HepG2 (cell line): Measurements from ENCODE around the gene SRXN1. TPM values are rescaled to one million over a fixed set of nuclear protein-coding genes. Genes with fewer than 3 reads are reported as not detected.
A peak's percentile ranks its signal among the peaks of the same experiment; 100 is the strongest.

Source experiments
- BRCA1 ChIP-seq: sonication (generic); formaldehyde crosslinking; IDR thresholded peaks from 2 replicates; pipeline ENCODE4 v1.4.0; 2020; ENCODE audit warnings: missing genetic modification reagents
- CREB3 ChIP-seq: sonication (generic); formaldehyde crosslinking; IDR thresholded peaks from 2 replicates; pipeline ENCODE4 v1.5.0; 2020; ENCODE audit warnings: missing genetic modification reagents
- ETS1 ChIP-seq: sonication (generic); formaldehyde crosslinking; IDR thresholded peaks from 2 replicates; pipeline ENCODE4 v1.4.0; 2020; ENCODE audit warnings: missing genetic modification reagents
- HOXD1 ChIP-seq: sonication (generic); formaldehyde crosslinking; IDR thresholded peaks from 2 replicates; pipeline ENCODE4 v1.5.0; 2020; ENCODE audit warnings: missing genetic modification reagents
- IKZF1 ChIP-seq: fragments of 450-650 bp; IDR thresholded peaks from 2 replicates; pipeline ENCODE4 v1.7.1; 2016
- KIAA2018 ChIP-seq: sonication (generic); formaldehyde crosslinking; IDR thresholded peaks from 2 replicates; pipeline ENCODE4 v1.5.0; 2020; ENCODE audit warnings: mild to moderate bottlenecking, missing genetic modification reagents, borderline replicate concordance
- KLF11 ChIP-seq: IDR thresholded peaks from 2 replicates; pipeline ENCODE4 v1.6.1; 2016; ENCODE audit warnings: missing compliant biosample characterization
- KLF16 ChIP-seq, 2 experiments: sonication (generic) in 1 of 2; formaldehyde crosslinking in 1 of 2; IDR thresholded peaks; 2 replicates each; pipeline versions ENCODE4 v1.6.1 to v1.8.0; 2016 to 2023; ENCODE audit warnings: missing genetic modification reagents in 2 of 2, missing compliant biosample characterization in 1 of 2
- RXRB ChIP-seq: IDR thresholded peaks from 2 replicates; pipeline ENCODE4 v1.6.1; 2016; ENCODE audit warnings: borderline replicate concordance, missing genetic modification reagents, missing compliant biosample characterization
- SALL1 ChIP-seq: sonication (generic); formaldehyde crosslinking; IDR thresholded peaks from 2 replicates; pipeline ENCODE4 v1.8.0; 2022; ENCODE audit warnings: mild to moderate bottlenecking, missing genetic modification reagents
- SP2 ChIP-seq: sonication (generic); formaldehyde crosslinking; IDR thresholded peaks from 2 replicates; pipeline ENCODE4 v1.5.1; 2020; ENCODE audit warnings: mild to moderate bottlenecking, missing genetic modification reagents
- TFDP2 ChIP-seq: sonication (generic); formaldehyde crosslinking; IDR thresholded peaks from 2 replicates; pipeline ENCODE4 v1.4.0; 2020; ENCODE audit warnings: missing genetic modification reagents
- TOE1 ChIP-seq: sonication (generic); formaldehyde crosslinking; IDR thresholded peaks from 2 replicates; pipeline ENCODE4 v1.4.0; 2020; ENCODE audit warnings: mild to moderate bottlenecking, missing genetic modification reagents
- ZFP1 ChIP-seq: IDR thresholded peaks from 2 replicates; pipeline ENCODE4 v1.6.1; 2016
- ZNF782 ChIP-seq: sonication (generic); formaldehyde crosslinking; IDR thresholded peaks from 2 replicates; pipeline ENCODE4 v1.4.0; 2020; ENCODE audit warnings: missing genetic modification reagents, mild to moderate bottlenecking, borderline replicate concordance
- polyA plus RNA-seq, 8 experiments: library from polyadenylated mRNA; depleted of rRNA in 3 of 8; stranded (reverse) in 7 of 8; unstranded in 1 of 8; fragments of >200 nt; fragmentation: Illumina TruSeq in 4 of 8; extraction: Trizol in 4 of 8; gene quantifications; 2 replicates each; pipeline versions ENCODE4 v1.2.1 to v1.2.3, GENCODE V29; 2011 to 2016; ENCODE audit warnings: low read depth in 4 of 8, missing spikeins in 1 of 8, mixed read lengths in 1 of 8; ENCODE audit not compliant: insufficient read depth in 1 of 8
- total RNA-seq, 5 experiments: library from RNA; depleted of rRNA; stranded (reverse); fragments of >200 nt; fragmentation: Illumina TruSeq; extraction: Trizol; gene quantifications; 2 replicates each; pipeline ENCODE4 v1.2.3, GENCODE V29; 2016; ENCODE audit warnings: low read depth in 1 of 5

SRXN1 gene
- total and polyA plus RNA-seq, 2 of the 13 experiments (the other 11 are each of a cell fraction or from before 2014, with no cell fraction given): 29.9 to 87.7 TPM

- TF ChIP-seq HOXD1 (CRISPR knock-in tag): no peak
- no peak for TF ChIP-seq IKZF1
- no peak for TF ChIP-seq ZNF782 (CRISPR knock-in tag)
- no peak for TF ChIP-seq ZFP1 (CRISPR knock-in tag)
- TF ChIP-seq TFDP2: no peak
- no peak for TF ChIP-seq SP2 (CRISPR knock-in tag)
- TF ChIP-seq TOE1 (CRISPR knock-in tag): no peak; the same call in 1 of the 2 replicates
- TF ChIP-seq KLF11: 0 out of 2 replicates have a peak, but pooled peaks have one; percentile 18
- peak; percentile 55 for TF ChIP-seq SALL1 (CRISPR knock-in tag)
- TF ChIP-seq KIAA2018 (CRISPR knock-in tag): 0 out of 2 replicates have a peak, but pooled peaks have one; percentile 39
- TF ChIP-seq RXRB (CRISPR knock-in tag): no peak
- no peak for TF ChIP-seq CREB3 (CRISPR knock-in tag)
- TF ChIP-seq BRCA1 (CRISPR knock-in tag): no peak
- 0 out of 4 replicates have a peak, but pooled peaks of 1 of the 2 experiments have one; percentile 55 for TF ChIP-seq KLF16 (CRISPR knock-in tag; IDR thresholded peaks at IDR 0.05)
- TF ChIP-seq ETS1 (CRISPR knock-in tag): no peak
These were observed 1.0 kb downstream of the SRXN1 start (continued) for GRCh38 chr20:651713-652614.
